Measurements from ENCODE around the gene MED27. TPM values are rescaled to one million over a fixed set of nuclear protein-coding genes. Genes with fewer than 3 reads are reported as not detected.

MED27 gene
- total and polyA plus RNA-seq, 2 of the 8 experiments (the other 6 are each of a cell fraction or from before 2014, with no cell fraction given) = 29.9 to 56.5 TPM

GRCh38 chr9:131879911-131880290 lies 199.8 kb downstream of the MED27 start:
- Histone ChIP-seq H3K23me2 (ENCODE audit: low read depth, low read length) (no peaks in the 10 kb centered on the region), H4K91ac (replicated peaks; ENCODE audit: insufficient read length, low read length) (no peak overlapping the region), H3K27ac (ENCODE audit: low read depth, low read length) (no peak overlapping the region), H2BK5ac (ENCODE audit: low read depth, low read length) (no peak overlapping the region), H3K18ac (ENCODE audit: extremely low read depth, low read length) (no peak overlapping the region), H3K4me1 (replicated peaks in 1 of 4; ENCODE audit: control insufficient read depth in 3 of 4, insufficient read depth in 4 of 4, low read length in 3 of 4) (peaks cover 0 to 6% (median 5%) of the 10 kb centered on the region in 4 experiments; a peak in 4 of 7 replicates), H2AK5ac (ENCODE audit: low read depth, low read length) (no peak overlapping the region), H3K4ac (replicated peaks; ENCODE audit: insufficient read length, low read depth, low read length) (no peak overlapping the region), H3K4me3 (ENCODE audit: extremely low read depth in 1 of 4, insufficient read depth in 2 of 4, low read depth in 3 of 4, low read length in 4 of 4) (no peak overlapping the region), H2BK15ac (ENCODE audit: low read length) (no peak overlapping the region), H3K23ac (ENCODE audit: insufficient read length) (no peak overlapping the region), H3K9ac (replicated peaks in 1 of 4; ENCODE audit: extremely low read depth in 1 of 4, low read depth in 3 of 4, low read length in 3 of 4) (no peak overlapping the region), H3K79me1 (ENCODE audit: low read depth, low read length) (no peaks in the 10 kb centered on the region), H2BK12ac (ENCODE audit: low read depth, low read length) (no peak overlapping the region), H3K9me3 (ENCODE audit: insufficient read depth in 2 of 2, low read depth in 1 of 2, low read length in 1 of 2) (no peaks in the 10 kb centered on the region), H3K56ac (replicated peaks; ENCODE audit: insufficient read length, low read depth, low read length) (no peak overlapping the region), H4K8ac (ENCODE audit: extremely low read depth, insufficient read depth, low read length) (no peak overlapping the region), H2BK20ac (ENCODE audit: low read length) (no peak overlapping the region), H2BK120ac (replicated peaks; ENCODE audit: low read depth, low read length) (peak overlapping the region; percentile 26), H2AFZ (ENCODE audit: low read length) (no peak overlapping the region), H4K20me1 (replicated peaks in 1 of 2; ENCODE audit: control insufficient read depth in 1 of 2, insufficient read depth in 2 of 2, low read length in 2 of 2) (no peaks in the 10 kb centered on the region), H4K5ac (ENCODE audit: insufficient read length, low read depth, low read length) (no peak overlapping the region), H3K36me3 (ENCODE audit: control insufficient read depth in 2 of 4, insufficient read depth in 4 of 4, low read length in 3 of 4) (no peaks in the 10 kb centered on the region), H3K14ac (ENCODE audit: insufficient read length) (no peak overlapping the region), H3K79me2 (ENCODE audit: control insufficient read depth in 1 of 2, insufficient read depth in 2 of 2, low read length in 2 of 2) (no peaks in the 10 kb centered on the region), H3K27me3 (replicated peaks in 1 of 4; ENCODE audit: control insufficient read depth in 3 of 4, extremely low read depth in 1 of 4, insufficient read depth in 3 of 4, low read length in 3 of 4) (no peaks in the 10 kb centered on the region), H3K4me2 (ENCODE audit: insufficient read depth in 1 of 2, low read depth in 2 of 2, low read length in 2 of 2) (no peak overlapping the region)
- ChIA-PET POLR2A (ENCODE audit: partially characterized antibody) (no interaction called here), CTCF (ENCODE audit: partially characterized antibody) (interaction anchor here (4.6 kb wide), 1 partner anchor 9 kb away, joined by 16 read pairs; no protein-coding TSS in a partner anchor)
- DNase-seq (ENCODE audit: low read depth in 1 of 2, low spot score in 2 of 2) (no peak), FAIRE-seq (no peak)
- 93% methylated on average over 10 of the region's 13 CpGs; no CpG with 5 or more reads in 1 of the 2 experiments for WGBS, 2 experiments (ENCODE audit: extremely low coverage in 1 of 2, insufficient coverage in 1 of 2, insufficient read length in 1 of 2, insufficient replicate concordance in 2 of 2, low coverage in 1 of 2, low lambda C conversion rate in 2 of 2, missing lambda C conversion rate in 1 of 2)
- TF ChIP-seq HDAC2 (IDR thresholded peaks at IDR 0.05; ENCODE audit: borderline replicate concordance in 1 of 2, low read depth in 2 of 2, low read length in 2 of 2) (no peak), MAFK (IDR thresholded peaks at IDR 0.05; ENCODE audit: low read depth, low read length) (no peak)
